PC-3 (cell line): Measurements from ENCODE around the gene NABP1.

Experiments used
- EZH2 ChIP-seq: fragments of 300-600 bp; sonication (generic); IDR thresholded peaks from one replicate; pipeline ENCODE4 v1.6.1; 2017; ENCODE audit warnings: antibody characterized with exemption, mild to moderate bottlenecking, low read length; ENCODE audit not compliant: unreplicated experiment
- TF ChIP-seq, protein P1 (sequence below): fragments of 300-600 bp; sonication (generic); conservative IDR thresholded peaks from 2 replicates; pipeline ENCODE4 v1.5.1; 2017; ENCODE audit warnings: antibody characterized with exemption, low read depth, mild to moderate bottlenecking, low read length

- TF ChIP-seq, protein P1, sequence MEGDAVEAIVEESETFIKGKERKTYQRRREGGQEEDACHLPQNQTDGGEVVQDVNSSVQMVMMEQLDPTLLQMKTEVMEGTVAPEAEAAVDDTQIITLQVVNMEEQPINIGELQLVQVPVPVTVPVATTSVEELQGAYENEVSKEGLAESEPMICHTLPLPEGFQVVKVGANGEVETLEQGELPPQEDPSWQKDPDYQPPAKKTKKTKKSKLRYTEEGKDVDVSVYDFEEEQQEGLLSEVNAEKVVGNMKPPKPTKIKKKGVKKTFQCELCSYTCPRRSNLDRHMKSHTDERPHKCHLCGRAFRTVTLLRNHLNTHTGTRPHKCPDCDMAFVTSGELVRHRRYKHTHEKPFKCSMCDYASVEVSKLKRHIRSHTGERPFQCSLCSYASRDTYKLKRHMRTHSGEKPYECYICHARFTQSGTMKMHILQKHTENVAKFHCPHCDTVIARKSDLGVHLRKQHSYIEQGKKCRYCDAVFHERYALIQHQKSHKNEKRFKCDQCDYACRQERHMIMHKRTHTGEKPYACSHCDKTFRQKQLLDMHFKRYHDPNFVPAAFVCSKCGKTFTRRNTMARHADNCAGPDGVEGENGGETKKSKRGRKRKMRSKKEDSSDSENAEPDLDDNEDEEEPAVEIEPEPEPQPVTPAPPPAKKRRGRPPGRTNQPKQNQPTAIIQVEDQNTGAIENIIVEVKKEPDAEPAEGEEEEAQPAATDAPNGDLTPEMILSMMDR = no peak
- no peak for TF ChIP-seq EZH2
Measured at GRCh38 chr2:191657977-191658376, 20.0 kb upstream of the NABP1 start.
